ENCODE measurements around the gene TEX38.

DNA sequence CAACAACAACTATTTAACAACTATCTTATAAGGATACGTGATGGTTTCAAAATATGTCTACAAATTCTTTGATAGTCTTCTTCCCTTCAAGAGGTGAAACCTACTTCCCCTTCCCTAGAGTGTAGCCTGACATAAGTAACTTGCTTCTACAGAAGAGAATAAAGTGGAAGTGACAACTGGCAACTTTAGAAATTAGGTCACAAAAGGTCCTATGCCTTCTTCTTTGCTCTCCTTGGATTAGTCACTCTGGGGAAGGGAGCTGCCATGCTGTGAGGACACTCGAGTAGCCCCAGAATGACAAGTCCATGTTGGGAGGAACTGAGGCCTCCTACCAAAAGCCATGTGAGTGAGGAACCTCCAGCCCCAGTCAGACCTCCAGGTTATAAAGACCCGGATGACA, 28.0 kb downstream of the TEX38 start:
- TF ChIP-seq, protein P1, sequence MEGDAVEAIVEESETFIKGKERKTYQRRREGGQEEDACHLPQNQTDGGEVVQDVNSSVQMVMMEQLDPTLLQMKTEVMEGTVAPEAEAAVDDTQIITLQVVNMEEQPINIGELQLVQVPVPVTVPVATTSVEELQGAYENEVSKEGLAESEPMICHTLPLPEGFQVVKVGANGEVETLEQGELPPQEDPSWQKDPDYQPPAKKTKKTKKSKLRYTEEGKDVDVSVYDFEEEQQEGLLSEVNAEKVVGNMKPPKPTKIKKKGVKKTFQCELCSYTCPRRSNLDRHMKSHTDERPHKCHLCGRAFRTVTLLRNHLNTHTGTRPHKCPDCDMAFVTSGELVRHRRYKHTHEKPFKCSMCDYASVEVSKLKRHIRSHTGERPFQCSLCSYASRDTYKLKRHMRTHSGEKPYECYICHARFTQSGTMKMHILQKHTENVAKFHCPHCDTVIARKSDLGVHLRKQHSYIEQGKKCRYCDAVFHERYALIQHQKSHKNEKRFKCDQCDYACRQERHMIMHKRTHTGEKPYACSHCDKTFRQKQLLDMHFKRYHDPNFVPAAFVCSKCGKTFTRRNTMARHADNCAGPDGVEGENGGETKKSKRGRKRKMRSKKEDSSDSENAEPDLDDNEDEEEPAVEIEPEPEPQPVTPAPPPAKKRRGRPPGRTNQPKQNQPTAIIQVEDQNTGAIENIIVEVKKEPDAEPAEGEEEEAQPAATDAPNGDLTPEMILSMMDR (conservative IDR thresholded peaks at IDR 0.05; ENCODE audit: low read length) = no peak
- TF ChIP-seq EZH2phosphoT487 (IDR thresholded peaks at IDR 0.05; ENCODE audit: borderline replicate concordance) = no peak

Measured in Loucy (cell line).